GM10847 (cell line): ENCODE results near the gene AQP1.

Source experiments
- POLR2A ChIP-seq: IDR thresholded peaks from 2 replicates; pipeline ENCODE4 v1.6.1; 2011; ENCODE audit not compliant: insufficient read length; ENCODE audit errors: extremely low read depth

The AQP1 gene

GRCh38 chr7:30920021-30920583, 8.4 kb downstream of the AQP1 start:
- TF ChIP-seq POLR2A: no peak

- no peak for TF ChIP-seq POLR2A
These were observed 9.2 kb downstream of the AQP1 start for GRCh38 chr7:30920584-30921539.

GRCh38 chr7:30921540-30922401, 10.1 kb downstream of the AQP1 start:
- TF ChIP-seq POLR2A: no peak

GRCh38 chr7:30922596-30922995, 10.9 kb downstream of the AQP1 start:
- no peak for TF ChIP-seq POLR2A

- no peak for TF ChIP-seq POLR2A
These were observed 11.5 kb downstream of the AQP1 start for GRCh38 chr7:30923009-30923773.

- TF ChIP-seq POLR2A: no peak
These were observed 12.2 kb downstream of the AQP1 start for GRCh38 chr7:30923774-30924413.

GRCh38 chr7:30924624-30925023, 13.0 kb downstream of the AQP1 start:
- no peak for TF ChIP-seq POLR2A

GRCh38 chr7:30925117-30925516, 13.5 kb downstream of the AQP1 start:
- TF ChIP-seq POLR2A: no peak

GRCh38 chr7:30925913-30926312, 14.3 kb downstream of the AQP1 start:
- TF ChIP-seq POLR2A: no peak

- TF ChIP-seq POLR2A: no peak
These were observed 14.7 kb downstream of the AQP1 start for GRCh38 chr7:30926313-30926712.

- TF ChIP-seq POLR2A: no peak
These were observed 15.4 kb downstream of the AQP1 start for GRCh38 chr7:30927040-30927439.

GRCh38 chr7:30927559-30927958, 15.9 kb downstream of the AQP1 start:
- TF ChIP-seq POLR2A: no peak

- no peak for TF ChIP-seq POLR2A
These were observed 16.7 kb downstream of the AQP1 start for GRCh38 chr7:30928254-30928872.

- no peak for TF ChIP-seq POLR2A
These were observed 18.0 kb downstream of the AQP1 start for GRCh38 chr7:30929686-30930085.
